ENCODE data around the gene SSBP2.

DNA sequence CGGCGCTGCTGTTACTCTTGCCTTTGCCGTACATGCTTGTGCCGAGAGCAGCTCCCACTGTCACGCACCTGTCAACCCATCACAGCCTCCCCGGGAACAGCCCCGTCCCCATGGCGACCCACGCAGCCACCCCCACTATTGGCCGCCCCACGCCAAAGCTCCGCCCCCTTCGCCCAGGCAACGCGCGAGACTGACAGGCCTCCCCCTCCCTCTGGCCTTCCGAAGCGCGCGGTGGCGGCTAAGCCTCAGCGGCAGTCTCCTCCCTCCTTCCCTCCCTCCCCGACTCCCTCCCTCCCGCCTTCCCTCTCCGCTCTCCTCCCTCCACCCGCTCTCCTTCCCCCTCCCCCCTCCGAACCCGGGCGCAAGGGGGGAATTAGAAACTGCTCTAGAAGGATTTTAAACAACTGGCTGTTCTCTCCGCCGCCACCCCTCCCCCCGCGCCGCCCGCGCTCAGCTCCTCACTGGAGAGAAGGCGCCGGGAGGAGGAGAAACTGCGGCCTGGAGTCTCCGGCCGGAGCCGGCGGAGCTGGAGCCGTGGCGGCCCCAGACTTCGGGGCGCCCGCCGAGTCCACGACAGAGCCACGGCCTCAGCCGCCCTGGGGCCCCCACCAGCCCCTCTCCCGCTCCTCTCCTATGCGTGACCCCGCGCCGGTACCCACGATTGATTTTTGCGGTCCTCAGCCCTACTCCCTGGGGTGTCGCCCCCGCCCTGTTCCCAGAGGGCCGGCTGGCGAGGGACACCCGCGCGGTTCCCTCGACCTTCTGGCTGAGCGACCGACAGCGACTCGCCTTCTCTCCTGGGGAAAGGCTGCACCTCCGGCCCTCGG is at the start of gene SSBP2:
- TF ChIP-seq, protein P1, sequence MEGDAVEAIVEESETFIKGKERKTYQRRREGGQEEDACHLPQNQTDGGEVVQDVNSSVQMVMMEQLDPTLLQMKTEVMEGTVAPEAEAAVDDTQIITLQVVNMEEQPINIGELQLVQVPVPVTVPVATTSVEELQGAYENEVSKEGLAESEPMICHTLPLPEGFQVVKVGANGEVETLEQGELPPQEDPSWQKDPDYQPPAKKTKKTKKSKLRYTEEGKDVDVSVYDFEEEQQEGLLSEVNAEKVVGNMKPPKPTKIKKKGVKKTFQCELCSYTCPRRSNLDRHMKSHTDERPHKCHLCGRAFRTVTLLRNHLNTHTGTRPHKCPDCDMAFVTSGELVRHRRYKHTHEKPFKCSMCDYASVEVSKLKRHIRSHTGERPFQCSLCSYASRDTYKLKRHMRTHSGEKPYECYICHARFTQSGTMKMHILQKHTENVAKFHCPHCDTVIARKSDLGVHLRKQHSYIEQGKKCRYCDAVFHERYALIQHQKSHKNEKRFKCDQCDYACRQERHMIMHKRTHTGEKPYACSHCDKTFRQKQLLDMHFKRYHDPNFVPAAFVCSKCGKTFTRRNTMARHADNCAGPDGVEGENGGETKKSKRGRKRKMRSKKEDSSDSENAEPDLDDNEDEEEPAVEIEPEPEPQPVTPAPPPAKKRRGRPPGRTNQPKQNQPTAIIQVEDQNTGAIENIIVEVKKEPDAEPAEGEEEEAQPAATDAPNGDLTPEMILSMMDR (IDR thresholded peaks at IDR 0.05): no peak
- TF ChIP-seq POLR2A (IDR thresholded peaks at IDR 0.05): no peak
